ENCODE data around the gene TRIM17. TPM values are rescaled to one million over a fixed set of nuclear protein-coding genes. Genes with fewer than 3 reads are reported as not detected.

TRIM17 gene
- total and polyA plus RNA-seq, 4 donors, result 0.62 to 2.5 TPM; not detected in 2

DNA sequence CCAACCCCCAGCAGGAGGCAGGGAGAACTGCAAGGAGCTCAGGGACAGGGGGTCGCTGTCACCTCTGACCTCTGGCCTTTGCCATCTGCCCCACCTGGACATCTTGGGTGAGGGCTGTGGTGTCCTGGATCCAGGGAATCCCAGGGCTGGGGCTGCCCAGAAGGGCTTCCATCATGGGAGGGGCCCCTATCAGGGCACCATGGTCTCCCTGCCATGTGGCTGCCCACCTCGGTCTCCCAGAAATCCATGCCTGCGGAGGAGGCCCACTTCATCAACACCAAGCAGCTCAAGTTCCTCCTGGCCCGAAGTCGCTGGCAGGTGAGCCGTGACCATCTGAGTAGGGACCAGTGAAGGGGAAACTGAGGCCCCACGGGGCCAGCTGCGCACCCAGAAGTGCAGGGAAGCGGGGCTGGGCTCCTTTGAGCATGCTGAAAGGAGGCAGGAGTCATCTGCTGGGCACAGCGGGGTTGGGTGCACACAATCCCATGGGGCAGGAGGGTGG lies 46.2 kb downstream of the TRIM17 start:
- DNase-seq (peak; percentile 42 to 65), ATAC-seq (ENCODE audit: low FRiP score) (no peak)
- WGBS, 2 donors, result 77 to 88% methylated on average over 10 of the region's 10 CpGs

GRCh38 chr1:228369608-228370438 lies 46.8 kb downstream of the TRIM17 start:
- peak; percentile 42 to 51 for DNase-seq
- H3K36me3 ChIP-seq (ENCODE audit: control insufficient read depth in 1 of 2, insufficient read depth in 2 of 2, low read length in 1 of 2), result no peaks in the 10 kb centered on the region
- H3K9me3 ChIP-seq (ENCODE audit: control insufficient read depth, low read length), result no peaks in the 10 kb centered on the region
- no peak for ATAC-seq (ENCODE audit: low FRiP score)
- intact Hi-C loops (cut with DNase I), result loop anchor here in 1 of 2 donors (10.0 kb wide), 2 partner anchors 95 to 115 kb away; partner anchors contain the start of gene RNF187
- WGBS, 2 donors, result 90 to 92% methylated on average over 18 of the region's 18 CpGs
- no peaks in the 10 kb centered on the region for H3K4me1 ChIP-seq (ENCODE audit: control insufficient read depth in 1 of 2, insufficient read depth in 2 of 2, low read length in 2 of 2)
- no peaks in the 10 kb centered on the region for H3K27me3 ChIP-seq (ENCODE audit: control insufficient read depth in 1 of 2, insufficient read depth in 2 of 2, low read length in 1 of 2)
- H3K27ac ChIP-seq (ENCODE audit: low read depth in 1 of 2, low read length in 2 of 2), result no peak overlapping the region
- no peak overlapping the region for H3K4me3 ChIP-seq (ENCODE audit: low read length in 2 of 2)

More for the DNA sequence above, 46.2 kb downstream of the TRIM17 start:
- no peaks in the 10 kb centered on the region for H3K9me3 ChIP-seq (ENCODE audit: control insufficient read depth, low read length)
- H3K27me3 ChIP-seq (ENCODE audit: control insufficient read depth in 1 of 2, insufficient read depth in 2 of 2, low read length in 1 of 2), result no peaks in the 10 kb centered on the region
- intact Hi-C loops (cut with DNase I), result loop anchor here in 1 of 2 donors (10.0 kb wide), 2 partner anchors 96 to 114 kb away; partner anchors contain the start of gene RNF187
- no peak overlapping the region for H3K27ac ChIP-seq (ENCODE audit: low read depth in 1 of 2, low read length in 2 of 2)
- no peak overlapping the region for H3K4me3 ChIP-seq (ENCODE audit: low read length in 2 of 2)
- no peaks in the 10 kb centered on the region for H3K36me3 ChIP-seq (ENCODE audit: control insufficient read depth in 1 of 2, insufficient read depth in 2 of 2, low read length in 1 of 2)
- no peaks in the 10 kb centered on the region for H3K4me1 ChIP-seq (ENCODE audit: control insufficient read depth in 1 of 2, insufficient read depth in 2 of 2, low read length in 2 of 2)

GRCh38 chr1:228368801-228369607 lies 47.7 kb downstream of the TRIM17 start:
- no peak overlapping the region for H3K4me3 ChIP-seq (ENCODE audit: low read length in 2 of 2)
- H3K27me3 ChIP-seq (ENCODE audit: control insufficient read depth in 1 of 2, insufficient read depth in 2 of 2, low read length in 1 of 2), result no peaks in the 10 kb centered on the region
- no peaks in the 10 kb centered on the region for H3K36me3 ChIP-seq (ENCODE audit: control insufficient read depth in 1 of 2, insufficient read depth in 2 of 2, low read length in 1 of 2)
- DNase-seq (peak in 1 of 2 donors; percentile 33), ATAC-seq (ENCODE audit: low FRiP score) (no peak)
- WGBS, 2 donors, result 50 to 54% methylated on average over 14 to 15 of the region's 15 CpGs
- intact Hi-C loops (cut with DNase I), result no loop called here
- no peak overlapping the region for H3K27ac ChIP-seq (ENCODE audit: low read depth in 1 of 2, low read length in 2 of 2)
- H3K4me1 ChIP-seq (ENCODE audit: control insufficient read depth in 1 of 2, insufficient read depth in 2 of 2, low read length in 2 of 2), result no peaks in the 10 kb centered on the region
- no peaks in the 10 kb centered on the region for H3K9me3 ChIP-seq (ENCODE audit: control insufficient read depth, low read length)

DNA sequence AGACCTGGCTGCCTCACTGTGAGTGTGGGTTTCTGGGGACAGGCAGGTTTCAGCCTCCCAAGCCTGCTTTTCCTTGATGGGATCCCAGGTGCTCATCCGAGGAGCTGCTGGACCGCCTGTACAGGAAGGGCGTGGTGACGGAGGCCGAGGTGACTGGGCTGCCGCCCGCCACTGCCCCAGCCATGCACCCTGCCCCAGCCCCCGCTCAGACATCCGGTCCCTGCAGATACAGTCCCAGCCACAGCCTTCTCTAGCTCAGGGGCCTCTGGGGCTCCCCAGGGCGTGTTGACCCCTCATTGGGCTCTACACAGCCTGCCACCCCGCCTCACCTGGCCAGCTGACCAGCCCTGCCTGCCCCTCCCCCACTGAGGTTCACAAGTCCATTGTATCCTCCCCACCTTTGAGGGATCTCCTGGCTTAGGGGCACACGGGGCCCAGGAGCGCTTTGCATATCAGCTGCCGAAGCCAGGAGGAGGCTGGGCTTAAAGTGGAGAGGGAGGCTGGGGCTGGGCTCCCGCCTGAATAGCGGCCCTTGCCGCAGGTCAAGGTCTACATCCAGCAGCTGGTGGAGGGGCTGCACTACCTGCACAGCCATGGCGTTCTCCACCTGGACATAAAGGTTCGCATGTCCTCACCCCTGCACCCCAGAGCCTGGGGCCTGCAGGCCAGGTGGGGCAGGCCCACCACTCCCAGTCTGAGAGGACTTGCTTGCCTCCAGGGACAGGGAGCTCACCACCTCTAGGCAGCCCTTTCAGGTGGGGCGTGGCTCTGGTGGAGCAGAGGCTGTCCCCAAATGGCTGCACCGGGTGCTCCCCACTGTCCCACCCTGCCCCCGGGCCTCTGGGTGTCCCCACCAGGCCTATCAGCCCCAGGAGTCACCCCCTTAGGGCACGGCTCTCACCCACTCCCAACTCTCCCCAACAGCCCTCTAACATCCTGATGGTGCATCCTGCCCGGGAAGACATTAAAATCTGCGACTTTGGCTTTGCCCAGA lies 48.6 kb downstream of the TRIM17 start:
- no peak for ATAC-seq (ENCODE audit: low FRiP score)
- DNase-seq, result peak in 1 of 2 donors; percentile 40

DNA sequence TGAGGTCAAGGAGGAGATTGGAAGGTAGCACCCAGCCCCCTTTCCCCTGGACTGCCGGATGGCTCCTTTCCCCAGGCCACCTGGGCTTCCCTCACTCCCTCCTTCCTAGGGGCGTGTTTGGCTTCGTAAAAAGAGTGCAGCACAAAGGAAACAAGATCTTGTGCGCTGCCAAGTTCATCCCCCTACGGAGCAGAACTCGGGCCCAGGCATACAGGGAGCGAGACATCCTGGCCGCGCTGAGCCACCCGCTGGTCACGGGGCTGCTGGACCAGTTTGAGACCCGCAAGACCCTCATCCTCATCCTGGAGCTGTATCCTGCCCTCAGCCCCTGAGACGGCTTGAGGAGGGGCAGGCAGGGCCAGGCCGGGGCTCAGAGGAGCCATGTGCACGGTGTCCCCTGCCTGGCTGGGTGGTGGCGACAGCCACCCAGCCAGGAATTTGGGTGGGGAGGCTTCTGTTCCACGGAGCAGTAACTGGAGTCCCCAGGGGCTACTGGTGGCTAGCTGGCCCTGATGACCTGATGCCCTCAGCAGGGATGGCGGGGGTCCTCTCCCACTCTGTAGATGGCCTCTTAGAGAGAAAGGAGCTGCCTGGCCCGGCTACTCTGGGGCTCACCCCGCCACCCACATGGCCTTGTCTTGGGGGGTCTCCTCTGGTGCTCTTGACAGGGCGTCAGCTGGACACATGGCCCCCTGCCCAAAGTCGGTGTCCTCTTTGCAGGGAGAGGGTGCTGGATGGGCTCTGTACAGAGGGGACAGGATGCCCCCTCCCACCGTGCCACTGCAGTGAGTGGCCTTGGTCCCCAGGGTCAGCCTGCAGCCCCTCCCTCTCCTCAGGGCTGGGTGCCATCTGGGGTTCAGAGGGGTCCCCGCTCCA lies 49.6 kb downstream of the TRIM17 start:
- ATAC-seq (ENCODE audit: low FRiP score), result no peak

More for the DNA sequence above, 48.6 kb downstream of the TRIM17 start:
- no peak overlapping the region for H3K27ac ChIP-seq (ENCODE audit: low read depth in 1 of 2, low read length in 2 of 2)
- H3K36me3 ChIP-seq (ENCODE audit: control insufficient read depth in 1 of 2, insufficient read depth in 2 of 2, low read length in 1 of 2), result no peaks in the 10 kb centered on the region
- H3K4me3 ChIP-seq (ENCODE audit: low read length in 2 of 2), result no peak overlapping the region
- H3K4me1 ChIP-seq (ENCODE audit: control insufficient read depth in 1 of 2, insufficient read depth in 2 of 2, low read length in 2 of 2), result no peaks in the 10 kb centered on the region
- intact Hi-C loops (cut with DNase I), result no loop called here
- H3K27me3 ChIP-seq (ENCODE audit: control insufficient read depth in 1 of 2, insufficient read depth in 2 of 2, low read length in 1 of 2), result no peaks in the 10 kb centered on the region
- no peaks in the 10 kb centered on the region for H3K9me3 ChIP-seq (ENCODE audit: control insufficient read depth, low read length)
- WGBS, 2 donors, result 50 to 53% methylated on average over 25 of the region's 25 CpGs

GRCh38 chr1:228366062-228366865 lies 50.4 kb downstream of the TRIM17 start:
- H3K27me3 ChIP-seq (ENCODE audit: control insufficient read depth in 1 of 2, insufficient read depth in 2 of 2, low read length in 1 of 2), result no peaks in the 10 kb centered on the region
- H3K4me1 ChIP-seq (ENCODE audit: control insufficient read depth in 1 of 2, insufficient read depth in 2 of 2, low read length in 2 of 2), result no peaks in the 10 kb centered on the region
- WGBS, 2 donors, result 89 to 92% methylated on average over 23 of the region's 23 CpGs
- H3K36me3 ChIP-seq (ENCODE audit: control insufficient read depth in 1 of 2, insufficient read depth in 2 of 2, low read length in 1 of 2), result no peaks in the 10 kb centered on the region
- ATAC-seq (ENCODE audit: low FRiP score) (no peak), DNase-seq (peak; percentile 37 to 70)
- no peak overlapping the region for H3K4me3 ChIP-seq (ENCODE audit: low read length in 2 of 2)
- intact Hi-C loops (cut with DNase I), result no loop called here
- H3K27ac ChIP-seq (ENCODE audit: low read depth in 1 of 2, low read length in 2 of 2), result no peak overlapping the region
- no peaks in the 10 kb centered on the region for H3K9me3 ChIP-seq (ENCODE audit: control insufficient read depth, low read length)

More for the DNA sequence above, 49.6 kb downstream of the TRIM17 start:
- peak; percentile 37 to 73 for DNase-seq
- no peaks in the 10 kb centered on the region for H3K27me3 ChIP-seq (ENCODE audit: control insufficient read depth in 1 of 2, insufficient read depth in 2 of 2, low read length in 1 of 2)
- WGBS, 2 donors, result 57 to 61% methylated on average over 24 of the region's 24 CpGs
- H3K9me3 ChIP-seq (ENCODE audit: control insufficient read depth, low read length), result no peaks in the 10 kb centered on the region
- H3K36me3 ChIP-seq (ENCODE audit: control insufficient read depth in 1 of 2, insufficient read depth in 2 of 2, low read length in 1 of 2), result no peaks in the 10 kb centered on the region
- no peaks in the 10 kb centered on the region for H3K4me1 ChIP-seq (ENCODE audit: control insufficient read depth in 1 of 2, insufficient read depth in 2 of 2, low read length in 2 of 2)
- intact Hi-C loops (cut with DNase I), result no loop called here
- H3K27ac ChIP-seq (ENCODE audit: low read depth in 1 of 2, low read length in 2 of 2), result no peak overlapping the region
- H3K4me3 ChIP-seq (ENCODE audit: low read length in 2 of 2), result no peak overlapping the region

Measured in aorta (tissue), 5 donors.